HepG2 (cell line): Measurements from ENCODE around the gene TCF23. TPM values are rescaled to one million over a fixed set of nuclear protein-coding genes. Genes with fewer than 3 reads are reported as not detected.
A peak's percentile ranks its signal among the peaks of the same experiment; 100 is the strongest.

Experiments
- FLYWCH1 ChIP-seq: sonication (generic); formaldehyde crosslinking; IDR thresholded peaks from 2 replicates; pipeline ENCODE4 v1.8.1; 2023; ENCODE audit warnings: mild to moderate bottlenecking, missing genetic modification reagents
- FOSL2 ChIP-seq: sonication (generic); formaldehyde crosslinking; IDR thresholded peaks from 2 replicates; pipeline ENCODE4 v1.4.0; 2020; ENCODE audit warnings: missing genetic modification reagents
- GMEB2 ChIP-seq: IDR thresholded peaks from 2 replicates; pipeline ENCODE4 v1.6.1; 2016; ENCODE audit warnings: missing biosample characterization, missing genetic modification reagents, low read depth
- HMGXB3 ChIP-seq: sonication (generic); formaldehyde crosslinking; IDR thresholded peaks from 2 replicates; pipeline ENCODE4 v1.4.0; 2020; ENCODE audit warnings: missing genetic modification reagents, borderline replicate concordance
- HOXA9 ChIP-seq: sonication (generic); formaldehyde crosslinking; IDR thresholded peaks from 2 replicates; pipeline ENCODE4 v1.8.1; 2022; ENCODE audit warnings: missing genetic modification reagents, mild to moderate bottlenecking, moderate library complexity, borderline replicate concordance
- IRF2 ChIP-seq: IDR thresholded peaks from 2 replicates; pipeline ENCODE4 v1.6.1; 2018; ENCODE audit warnings: missing genetic modification reagents, missing compliant biosample characterization
- ISX ChIP-seq: sonication (generic); formaldehyde crosslinking; conservative IDR thresholded peaks from 2 replicates; pipeline ENCODE4 v1.5.0; 2020; ENCODE audit warnings: missing genetic modification reagents
- KDM5A ChIP-seq: fragments of 200-600 bp; sonication (generic); IDR thresholded peaks from 2 replicates; pipeline ENCODE4 v1.7.0; 2018; ENCODE audit warnings: antibody characterized with exemption, mild to moderate bottlenecking, low read length, borderline replicate concordance
- MXD4 ChIP-seq: IDR thresholded peaks from 2 replicates; pipeline ENCODE4 v1.6.1; 2016; ENCODE audit warnings: mild to moderate bottlenecking, missing biosample characterization, missing genetic modification reagents
- RFXAP ChIP-seq: sonication (generic); formaldehyde crosslinking; IDR thresholded peaks from 2 replicates; pipeline ENCODE4 v1.4.0; 2020; ENCODE audit warnings: missing genetic modification reagents, borderline replicate concordance
- SATB2 ChIP-seq: sonication (generic); formaldehyde crosslinking; IDR thresholded peaks from 2 replicates; pipeline ENCODE4 v1.5.0; 2020; ENCODE audit warnings: missing genetic modification reagents
- SP4 ChIP-seq: sonication (generic); formaldehyde crosslinking; IDR thresholded peaks from 2 replicates; pipeline ENCODE4 v1.8.1; 2023; ENCODE audit warnings: mild to moderate bottlenecking, missing genetic modification reagents
- ZNF276 ChIP-seq: sonication (generic); formaldehyde crosslinking; IDR thresholded peaks from 2 replicates; pipeline ENCODE4 v1.4.0; 2020; ENCODE audit warnings: mild to moderate bottlenecking, low read depth, missing genetic modification reagents
- ZNF513 ChIP-seq: sonication (generic); formaldehyde crosslinking; conservative IDR thresholded peaks from 2 replicates; pipeline ENCODE4 v1.5.0; 2020; ENCODE audit warnings: missing genetic modification reagents
- ZNF546 ChIP-seq: sonication (generic); formaldehyde crosslinking; conservative IDR thresholded peaks from 2 replicates; pipeline ENCODE4 v1.8.1; 2023; ENCODE audit warnings: mild to moderate bottlenecking, missing genetic modification reagents
- ZNF775 ChIP-seq: sonication (generic); formaldehyde crosslinking; IDR thresholded peaks from 2 replicates; pipeline ENCODE4 v1.4.0; 2020; ENCODE audit warnings: missing genetic modification reagents, mild to moderate bottlenecking, moderate library complexity, borderline replicate concordance
- polyA plus RNA-seq, 8 experiments: library from polyadenylated mRNA; depleted of rRNA in 3 of 8; stranded (reverse) in 7 of 8; unstranded in 1 of 8; fragments of >200 nt; fragmentation: Illumina TruSeq in 4 of 8; extraction: Trizol in 4 of 8; gene quantifications; 2 replicates each; pipeline versions ENCODE4 v1.2.1 to v1.2.3, GENCODE V29; 2011 to 2016; ENCODE audit warnings: low read depth in 4 of 8, missing spikeins in 1 of 8, mixed read lengths in 1 of 8; ENCODE audit not compliant: insufficient read depth in 1 of 8
- total RNA-seq, 5 experiments: library from RNA; depleted of rRNA; stranded (reverse); fragments of >200 nt; fragmentation: Illumina TruSeq; extraction: Trizol; gene quantifications; 2 replicates each; pipeline ENCODE4 v1.2.3, GENCODE V29; 2016; ENCODE audit warnings: low read depth in 1 of 5

TCF23 gene
- total and polyA plus RNA-seq, 2 of the 13 experiments (the other 11 are each of a cell fraction or from before 2014, with no cell fraction given) = 0.02 to 1.4 TPM

- TF ChIP-seq GMEB2 (CRISPR knock-in tag) = no peak
- TF ChIP-seq ZNF276 (CRISPR knock-in tag) = no peak
- TF ChIP-seq FLYWCH1 (CRISPR knock-in tag) = no peak
- no peak for TF ChIP-seq ISX (CRISPR knock-in tag)
- TF ChIP-seq MXD4 (CRISPR knock-in tag) = peak; percentile 83; the same call in 1 of the 2 replicates
- peak; percentile 67 for TF ChIP-seq FOSL2 (CRISPR knock-in tag)
- TF ChIP-seq IRF2 (CRISPR knock-in tag) = peak; percentile 29; the same call in 1 of the 2 replicates
- TF ChIP-seq ZNF546 (CRISPR knock-in tag) = peak; percentile 90; the same call in 1 of the 2 replicates
- 0 out of 2 replicates have a peak, but pooled peaks have one; percentile 42 for TF ChIP-seq ZNF775 (CRISPR knock-in tag)
- TF ChIP-seq RFXAP (CRISPR knock-in tag) = no peak; the same call in 1 of the 2 replicates
- TF ChIP-seq SATB2 = peak; percentile 30
- no peak for TF ChIP-seq SP4 (CRISPR knock-in tag)
- TF ChIP-seq HOXA9 (CRISPR knock-in tag) = peak; percentile 91
- TF ChIP-seq ZNF513 = no peak
- TF ChIP-seq KDM5A = no peak
- peak; percentile 19; the same call in 1 of the 2 replicates for TF ChIP-seq HMGXB3 (CRISPR knock-in tag)
Measured at GRCh38 chr2:27177441-27178351, 28.9 kb downstream of the TCF23 start (continued).
